HUES6 (cell line): ENCODE data around the gene SLC41A3.

Experiments
- H3K27ac ChIP-seq: 2 replicates; pipeline ENCODE4 v1.7.0; 2013; ENCODE audit warnings: low read depth, mild to moderate bottlenecking, low read length, inconsistent platforms
- H3K27me3 ChIP-seq: 2 replicates; pipeline ENCODE4 v1.6.1; 2013; ENCODE audit warnings: low read length; ENCODE audit not compliant: control insufficient read depth, insufficient read depth
- H3K36me3 ChIP-seq: 2 replicates; pipeline ENCODE4 v1.6.1; 2013; ENCODE audit warnings: low read length; ENCODE audit not compliant: control insufficient read depth, insufficient read depth
- H3K4me1 ChIP-seq: 2 replicates; pipeline ENCODE4 v1.6.1; 2013; ENCODE audit warnings: low read length; ENCODE audit not compliant: control insufficient read depth, insufficient read depth
- H3K4me3 ChIP-seq: 2 replicates; pipeline ENCODE4 v1.5.1; 2013; ENCODE audit warnings: low read depth, low read length
- H3K9ac ChIP-seq: one replicate; pipeline ENCODE4 v1.6.1; 2013; ENCODE audit warnings: mild to moderate bottlenecking, low read length
- H3K9me3 ChIP-seq: 2 replicates; pipeline ENCODE4 v1.6.1; 2013; ENCODE audit warnings: low read depth, low read length; ENCODE audit not compliant: control insufficient read depth, insufficient read depth

SLC41A3 gene

GRCh38 chr3:126118591-126118990 is 34.7 kb upstream of the SLC41A3 start:
- Histone ChIP-seq H3K27me3 (no peaks in the 10 kb centered on the region), H3K9me3 (no peaks in the 10 kb centered on the region), H3K9ac (no peak overlapping the region), H3K27ac (no peak overlapping the region), H3K36me3 (no peaks in the 10 kb centered on the region), H3K4me1 (no peaks in the 10 kb centered on the region), H3K4me3 (no peak overlapping the region)

- no peak overlapping the region for H3K9ac ChIP-seq
- no peak overlapping the region for H3K4me3 ChIP-seq
- no peaks in the 10 kb centered on the region for H3K9me3 ChIP-seq
- H3K27me3 ChIP-seq = no peaks in the 10 kb centered on the region
- H3K36me3 ChIP-seq = no peaks in the 10 kb centered on the region
- H3K4me1 ChIP-seq = no peaks in the 10 kb centered on the region
- H3K27ac ChIP-seq = no peak overlapping the region
Observed at GRCh38 chr3:126117786-126118185, 33.9 kb upstream of the SLC41A3 start.

GRCh38 chr3:126117212-126117611 is 33.3 kb upstream of the SLC41A3 start:
- H3K4me1 ChIP-seq = no peaks in the 10 kb centered on the region
- no peak overlapping the region for H3K27ac ChIP-seq
- no peaks in the 10 kb centered on the region for H3K36me3 ChIP-seq
- no peaks in the 10 kb centered on the region for H3K27me3 ChIP-seq
- H3K9me3 ChIP-seq = no peaks in the 10 kb centered on the region
- no peak overlapping the region for H3K9ac ChIP-seq
- no peak overlapping the region for H3K4me3 ChIP-seq

- no peaks in the 10 kb centered on the region for H3K27me3 ChIP-seq
- no peaks in the 10 kb centered on the region for H3K4me1 ChIP-seq
- no peaks in the 10 kb centered on the region for H3K9me3 ChIP-seq
- no peak overlapping the region for H3K27ac ChIP-seq
- H3K4me3 ChIP-seq = no peak overlapping the region
- no peak overlapping the region for H3K9ac ChIP-seq
- H3K36me3 ChIP-seq = no peaks in the 10 kb centered on the region
Observed at GRCh38 chr3:126116526-126116925, 32.6 kb upstream of the SLC41A3 start.

GRCh38 chr3:126114443-126115386 is 30.8 kb upstream of the SLC41A3 start:
- no peak overlapping the region for H3K4me3 ChIP-seq
- H3K36me3 ChIP-seq = no peaks in the 10 kb centered on the region
- H3K27me3 ChIP-seq = no peaks in the 10 kb centered on the region
- H3K9ac ChIP-seq = no peak overlapping the region
- H3K27ac ChIP-seq = no peak overlapping the region
- no peaks in the 10 kb centered on the region for H3K4me1 ChIP-seq
- H3K9me3 ChIP-seq = no peaks in the 10 kb centered on the region

- Histone ChIP-seq H3K27ac (no peak overlapping the region), H3K4me1 (no peaks in the 10 kb centered on the region), H3K9ac (no peak overlapping the region), H3K27me3 (no peaks in the 10 kb centered on the region), H3K36me3 (no peaks in the 10 kb centered on the region), H3K4me3 (no peak overlapping the region), H3K9me3 (no peaks in the 10 kb centered on the region)
Observed at GRCh38 chr3:126113733-126114442, 30.0 kb upstream of the SLC41A3 start.

- H3K27ac ChIP-seq = no peak overlapping the region
- no peaks in the 10 kb centered on the region for H3K9me3 ChIP-seq
- H3K4me1 ChIP-seq = no peaks in the 10 kb centered on the region
- no peak overlapping the region for H3K9ac ChIP-seq
- H3K36me3 ChIP-seq = no peaks in the 10 kb centered on the region
- no peak overlapping the region for H3K4me3 ChIP-seq
- H3K27me3 ChIP-seq = no peaks in the 10 kb centered on the region
Observed at GRCh38 chr3:126113238-126113555, 29.3 kb upstream of the SLC41A3 start.

GRCh38 chr3:126112531-126113237 is 28.8 kb upstream of the SLC41A3 start:
- Histone ChIP-seq H3K27ac (no peak overlapping the region), H3K27me3 (no peaks in the 10 kb centered on the region), H3K4me1 (no peaks in the 10 kb centered on the region), H3K4me3 (no peak overlapping the region), H3K36me3 (no peaks in the 10 kb centered on the region), H3K9ac (no peak overlapping the region), H3K9me3 (no peaks in the 10 kb centered on the region)

GRCh38 chr3:126111566-126112475 is 27.9 kb upstream of the SLC41A3 start:
- H3K4me3 ChIP-seq = no peak overlapping the region
- H3K27ac ChIP-seq = no peak overlapping the region
- H3K9me3 ChIP-seq = no peaks in the 10 kb centered on the region
- H3K9ac ChIP-seq = no peak overlapping the region
- H3K4me1 ChIP-seq = no peaks in the 10 kb centered on the region
- no peaks in the 10 kb centered on the region for H3K36me3 ChIP-seq
- no peaks in the 10 kb centered on the region for H3K27me3 ChIP-seq

- H3K4me3 ChIP-seq = no peak overlapping the region
- H3K36me3 ChIP-seq = no peaks in the 10 kb centered on the region
- no peaks in the 10 kb centered on the region for H3K27me3 ChIP-seq
- H3K27ac ChIP-seq = no peak overlapping the region
- no peak overlapping the region for H3K9ac ChIP-seq
- H3K9me3 ChIP-seq = no peaks in the 10 kb centered on the region
- H3K4me1 ChIP-seq = no peaks in the 10 kb centered on the region
Observed at GRCh38 chr3:126111126-126111551, 27.2 kb upstream of the SLC41A3 start.
